Measurements from ENCODE around the gene AGPAT1. TPM values are rescaled to one million over a fixed set of nuclear protein-coding genes. Genes with fewer than 3 reads are reported as not detected.

AGPAT1 gene
- total RNA-seq, 1 donor = 19.2 TPM

- Histone ChIP-seq H2AFZ (ENCODE audit: low read length) (no peak within 1 kb of the TSS), H3K4me2 (ENCODE audit: insufficient read depth, low read length) (no peak within 1 kb of the TSS), H3K79me2 (ENCODE audit: insufficient read depth, low read length) (peaks cover 17% of the 10 kb centered on the region), H4K20me1 (ENCODE audit: insufficient read depth, low read length) (no peaks in the 10 kb centered on the region), H3K4me3 (ENCODE audit: insufficient read depth, low read length) (no peak within 1 kb of the TSS), H3K27ac (ENCODE audit: low read depth, low read length) (peak within 1 kb of the TSS; percentile 51), H3K27me3 (ENCODE audit: insufficient read depth, low read length) (no peaks in the 10 kb centered on the region), H3K36me3 (ENCODE audit: insufficient read depth, low read length) (peaks cover 54% of the 10 kb centered on the region), H3K9me3 (ENCODE audit: low read depth, low read length) (no peaks in the 10 kb centered on the region), H3K4me1 (ENCODE audit: insufficient read depth, low read length) (peaks cover 2% of the 10 kb centered on the region)
- peak; percentile 34 for DNase-seq (ENCODE audit: insufficient read length, low spot score, missing footprints)
- TF ChIP-seq, protein P1, sequence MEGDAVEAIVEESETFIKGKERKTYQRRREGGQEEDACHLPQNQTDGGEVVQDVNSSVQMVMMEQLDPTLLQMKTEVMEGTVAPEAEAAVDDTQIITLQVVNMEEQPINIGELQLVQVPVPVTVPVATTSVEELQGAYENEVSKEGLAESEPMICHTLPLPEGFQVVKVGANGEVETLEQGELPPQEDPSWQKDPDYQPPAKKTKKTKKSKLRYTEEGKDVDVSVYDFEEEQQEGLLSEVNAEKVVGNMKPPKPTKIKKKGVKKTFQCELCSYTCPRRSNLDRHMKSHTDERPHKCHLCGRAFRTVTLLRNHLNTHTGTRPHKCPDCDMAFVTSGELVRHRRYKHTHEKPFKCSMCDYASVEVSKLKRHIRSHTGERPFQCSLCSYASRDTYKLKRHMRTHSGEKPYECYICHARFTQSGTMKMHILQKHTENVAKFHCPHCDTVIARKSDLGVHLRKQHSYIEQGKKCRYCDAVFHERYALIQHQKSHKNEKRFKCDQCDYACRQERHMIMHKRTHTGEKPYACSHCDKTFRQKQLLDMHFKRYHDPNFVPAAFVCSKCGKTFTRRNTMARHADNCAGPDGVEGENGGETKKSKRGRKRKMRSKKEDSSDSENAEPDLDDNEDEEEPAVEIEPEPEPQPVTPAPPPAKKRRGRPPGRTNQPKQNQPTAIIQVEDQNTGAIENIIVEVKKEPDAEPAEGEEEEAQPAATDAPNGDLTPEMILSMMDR (IDR thresholded peaks at IDR 0.05; ENCODE audit: extremely low read depth, low read depth, low read length) = no peak
Observed at GRCh38 chr6:32184084-32184640, 8.3 kb upstream of the AGPAT1 start, which contains the start of gene AGER. TSS of gene AGER (minus strand) at chr6:32184253. CDS start at chr6:32184222, 31 bp downstream.

GRCh38 chr6:32183483-32184083 is 7.7 kb upstream of the AGPAT1 start:
- Histone ChIP-seq H3K4me3 (ENCODE audit: insufficient read depth, low read length) (no peak overlapping the region), H3K4me1 (ENCODE audit: insufficient read depth, low read length) (peaks cover 8% of the 10 kb centered on the region), H3K9me3 (ENCODE audit: low read depth, low read length) (no peaks in the 10 kb centered on the region), H2AFZ (ENCODE audit: low read length) (no peak overlapping the region), H4K20me1 (ENCODE audit: insufficient read depth, low read length) (no peaks in the 10 kb centered on the region), H3K79me2 (ENCODE audit: insufficient read depth, low read length) (peaks cover 17% of the 10 kb centered on the region), H3K27me3 (ENCODE audit: insufficient read depth, low read length) (no peaks in the 10 kb centered on the region), H3K27ac (ENCODE audit: low read depth, low read length) (peak overlapping the region; percentile 4), H3K36me3 (ENCODE audit: insufficient read depth, low read length) (peaks cover 54% of the 10 kb centered on the region), H3K4me2 (ENCODE audit: insufficient read depth, low read length) (no peak overlapping the region)
- DNase-seq (ENCODE audit: insufficient read length, low spot score, missing footprints) = no peak
- TF ChIP-seq, protein P1 (IDR thresholded peaks at IDR 0.05; ENCODE audit: extremely low read depth, low read depth, low read length) = no peak

- TF ChIP-seq, protein P1 (IDR thresholded peaks at IDR 0.05; ENCODE audit: extremely low read depth, low read depth, low read length) = no peak
- Histone ChIP-seq H3K36me3 (ENCODE audit: insufficient read depth, low read length) (peaks cover 54% of the 10 kb centered on the region), H3K79me2 (ENCODE audit: insufficient read depth, low read length) (peaks cover 17% of the 10 kb centered on the region), H3K4me1 (ENCODE audit: insufficient read depth, low read length) (peaks cover 8% of the 10 kb centered on the region), H4K20me1 (ENCODE audit: insufficient read depth, low read length) (no peaks in the 10 kb centered on the region), H3K9me3 (ENCODE audit: low read depth, low read length) (no peaks in the 10 kb centered on the region), H3K4me2 (ENCODE audit: insufficient read depth, low read length) (no peak overlapping the region), H3K4me3 (ENCODE audit: insufficient read depth, low read length) (no peak overlapping the region), H3K27me3 (ENCODE audit: insufficient read depth, low read length) (no peaks in the 10 kb centered on the region), H3K27ac (ENCODE audit: low read depth, low read length) (peak overlapping the region; percentile 4), H2AFZ (ENCODE audit: low read length) (no peak overlapping the region)
- DNase-seq (ENCODE audit: insufficient read length, low spot score, missing footprints) = peak; percentile 23
Observed at GRCh38 chr6:32183030-32183429, 7.1 kb upstream of the AGPAT1 start.

GRCh38 chr6:32182555-32182981 is 6.7 kb upstream of the AGPAT1 start:
- Histone ChIP-seq H3K4me1 (ENCODE audit: insufficient read depth, low read length) (peaks cover 9% of the 10 kb centered on the region), H3K9me3 (ENCODE audit: low read depth, low read length) (no peaks in the 10 kb centered on the region)

More at GRCh38 chr6:32182555-32182981, 6.7 kb upstream of the AGPAT1 start:
- Histone ChIP-seq H2AFZ (ENCODE audit: low read length) (no peak overlapping the region), H3K27ac (ENCODE audit: low read depth, low read length) (no peak overlapping the region), H4K20me1 (ENCODE audit: insufficient read depth, low read length) (no peaks in the 10 kb centered on the region), H3K4me2 (ENCODE audit: insufficient read depth, low read length) (no peak overlapping the region), H3K36me3 (ENCODE audit: insufficient read depth, low read length) (peaks cover 49% of the 10 kb centered on the region), H3K27me3 (ENCODE audit: insufficient read depth, low read length) (no peaks in the 10 kb centered on the region), H3K4me3 (ENCODE audit: insufficient read depth, low read length) (no peak overlapping the region), H3K79me2 (ENCODE audit: insufficient read depth, low read length) (peaks cover 15% of the 10 kb centered on the region)
- peak; percentile 50 for DNase-seq (ENCODE audit: insufficient read length, low spot score, missing footprints)
- TF ChIP-seq, protein P1 (IDR thresholded peaks at IDR 0.05; ENCODE audit: extremely low read depth, low read depth, low read length) = no peak

Measured in osteoblast (primary cell).